NCI-H345 treated with DMSO at 0.1 percent for 48 hours (cell line): ENCODE results near the gene C19orf53.
"Not testable (repeated sequence)": the region's sequence is repeated elsewhere in the genome, so short reads cannot be mapped to it uniquely, and the experiment has no call there.

Experiments
- DNase-seq: peaks from one replicate; lab custom pipeline; 2025; ENCODE audit not compliant: unreplicated experiment; lab: John Stamatoyannopoulos, UW

The C19orf53 gene

GRCh38 chr19:13763265-13763664 is 11.0 kb upstream of the C19orf53 start:
- no peak for DNase-seq

GRCh38 chr19:13764101-13764807 is 10.0 kb upstream of the C19orf53 start, which contains the start of gene MRI1:
MRI1 (plus strand) TSS chr19:13764522; CDS start chr19:13764589, 67 bp downstream.
- peak; percentile 34 for DNase-seq

- DNase-seq, result no peak
These were observed 9.3 kb upstream of the C19orf53 start for GRCh38 chr19:13764821-13765394.

DNA sequence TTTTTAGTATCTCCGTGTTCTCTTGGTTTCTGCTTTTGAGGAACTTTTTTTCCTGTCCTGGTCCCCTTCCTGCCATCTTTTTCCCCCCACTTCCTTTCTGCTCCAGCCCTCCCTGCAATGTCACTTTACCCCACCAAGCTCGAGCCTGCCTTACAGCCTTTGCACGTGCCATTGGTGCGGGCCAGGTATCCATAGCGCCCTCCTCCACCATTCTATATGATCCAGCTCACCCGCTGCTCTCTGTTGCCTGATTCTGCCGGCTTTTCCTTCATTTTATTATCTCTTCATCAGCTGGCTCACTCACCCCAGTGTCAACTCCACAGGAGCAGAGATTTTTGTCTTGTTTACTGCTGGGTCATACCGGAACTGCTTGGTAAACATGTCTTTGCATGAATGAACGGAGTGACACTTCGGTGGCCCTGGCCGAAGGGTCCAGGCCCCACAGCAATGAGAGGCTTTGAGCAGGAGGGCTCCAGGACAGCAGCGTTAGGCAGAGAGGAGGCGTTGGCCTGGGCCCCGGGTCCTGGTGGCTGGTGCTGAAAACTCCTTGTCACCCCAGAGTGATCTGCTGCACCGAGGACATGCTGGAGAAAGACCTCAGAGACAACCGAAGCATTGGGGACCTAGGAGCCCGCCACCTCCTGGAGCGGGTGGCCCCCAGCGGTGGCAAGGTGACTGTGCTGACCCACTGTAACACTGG is 8.7 kb upstream of the C19orf53 start:
- no peak for DNase-seq

DNA sequence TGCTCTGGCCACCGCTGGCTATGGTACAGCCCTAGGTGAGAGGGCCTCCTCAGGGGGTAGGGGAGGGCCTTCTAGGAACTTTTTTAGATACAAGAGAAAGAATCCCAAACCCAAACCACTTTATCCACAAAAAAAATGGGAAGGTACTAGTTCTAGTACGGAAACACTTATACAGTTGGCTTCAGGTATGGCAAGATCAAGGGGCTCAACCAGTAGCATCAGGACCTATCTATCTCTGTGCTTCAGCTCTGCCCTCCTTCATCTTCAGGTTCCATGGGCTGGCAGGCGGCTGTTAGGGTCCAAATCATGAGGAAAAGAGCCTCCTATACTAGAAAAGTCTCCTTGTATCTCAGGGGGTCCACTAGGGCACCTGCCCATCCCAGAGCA is 8.2 kb upstream of the C19orf53 start:
- no peak for DNase-seq

GRCh38 chr19:13768510-13768909 is 5.7 kb upstream of the C19orf53 start:
- no peak for DNase-seq

GRCh38 chr19:13770013-13770635 is 4.1 kb upstream of the C19orf53 start:
- DNase-seq, result no peak

- no peak for DNase-seq
These were observed 4.1 kb downstream of the C19orf53 start for GRCh38 chr19:13778398-13778797.

DNA sequence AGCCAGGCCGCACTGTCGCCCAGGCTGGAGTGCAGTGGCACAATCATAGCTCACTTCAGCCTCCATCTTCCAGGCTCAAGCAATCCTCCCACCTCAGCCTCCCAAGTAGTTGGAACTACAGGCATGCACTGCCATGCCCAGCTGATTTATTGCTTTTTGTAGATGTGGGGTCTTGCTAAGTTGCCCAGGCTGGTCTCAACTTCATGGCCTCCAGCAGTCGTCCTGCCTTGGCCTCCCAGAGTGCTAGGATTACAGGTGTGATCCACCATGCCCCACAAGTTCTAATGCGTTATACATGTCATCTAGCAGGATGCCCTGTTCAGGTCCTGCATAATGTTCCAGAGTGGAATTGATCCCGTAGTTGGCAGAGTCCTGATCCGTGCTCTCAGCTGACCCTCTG is 4.6 kb downstream of the C19orf53 start:
- DNase-seq, result no peak

- not testable (repeated sequence) for DNase-seq
These were observed 5.5 kb downstream of the C19orf53 start for GRCh38 chr19:13779794-13780193.

DNA sequence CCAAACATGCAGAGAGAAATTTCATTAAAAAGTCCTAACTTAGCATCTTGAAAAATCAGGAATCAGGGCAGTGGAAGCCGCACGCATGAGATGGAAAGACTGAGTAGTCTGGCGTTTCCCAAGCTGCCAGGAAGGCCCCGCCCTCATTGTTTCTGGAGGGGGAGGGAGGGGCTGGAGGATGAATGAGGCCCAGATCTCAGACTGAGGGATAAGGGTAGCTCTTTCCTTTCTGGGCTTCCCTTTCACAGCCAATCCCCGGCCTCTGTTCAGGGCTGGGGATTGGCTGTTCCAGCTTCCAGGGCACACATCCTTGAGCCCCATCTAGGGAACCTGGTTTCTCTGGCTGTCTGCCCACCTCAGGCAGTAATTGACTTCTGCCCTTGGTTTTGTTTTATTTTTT is 7.3 kb downstream of the C19orf53 start:
- no peak for DNase-seq

DNA sequence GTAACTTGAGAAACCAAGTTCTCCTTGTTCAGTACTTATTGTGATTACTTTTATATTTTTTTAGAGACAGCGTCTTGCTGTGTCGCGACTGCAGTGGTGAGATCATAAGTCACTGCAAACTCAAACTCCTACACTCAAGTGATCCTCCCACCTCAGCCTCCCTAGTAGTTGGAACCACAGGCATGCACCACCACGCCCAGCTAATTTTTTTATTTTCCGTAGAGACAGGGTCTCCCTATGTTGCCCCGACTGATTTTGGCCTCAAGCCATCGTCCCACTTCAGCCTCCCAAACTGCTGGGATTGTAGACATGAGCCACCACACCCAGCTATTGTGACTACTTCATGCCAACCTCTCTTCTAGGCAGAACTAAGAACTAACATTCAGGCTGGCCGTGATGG is 8.3 kb downstream of the C19orf53 start:
- no peak for DNase-seq

DNA sequence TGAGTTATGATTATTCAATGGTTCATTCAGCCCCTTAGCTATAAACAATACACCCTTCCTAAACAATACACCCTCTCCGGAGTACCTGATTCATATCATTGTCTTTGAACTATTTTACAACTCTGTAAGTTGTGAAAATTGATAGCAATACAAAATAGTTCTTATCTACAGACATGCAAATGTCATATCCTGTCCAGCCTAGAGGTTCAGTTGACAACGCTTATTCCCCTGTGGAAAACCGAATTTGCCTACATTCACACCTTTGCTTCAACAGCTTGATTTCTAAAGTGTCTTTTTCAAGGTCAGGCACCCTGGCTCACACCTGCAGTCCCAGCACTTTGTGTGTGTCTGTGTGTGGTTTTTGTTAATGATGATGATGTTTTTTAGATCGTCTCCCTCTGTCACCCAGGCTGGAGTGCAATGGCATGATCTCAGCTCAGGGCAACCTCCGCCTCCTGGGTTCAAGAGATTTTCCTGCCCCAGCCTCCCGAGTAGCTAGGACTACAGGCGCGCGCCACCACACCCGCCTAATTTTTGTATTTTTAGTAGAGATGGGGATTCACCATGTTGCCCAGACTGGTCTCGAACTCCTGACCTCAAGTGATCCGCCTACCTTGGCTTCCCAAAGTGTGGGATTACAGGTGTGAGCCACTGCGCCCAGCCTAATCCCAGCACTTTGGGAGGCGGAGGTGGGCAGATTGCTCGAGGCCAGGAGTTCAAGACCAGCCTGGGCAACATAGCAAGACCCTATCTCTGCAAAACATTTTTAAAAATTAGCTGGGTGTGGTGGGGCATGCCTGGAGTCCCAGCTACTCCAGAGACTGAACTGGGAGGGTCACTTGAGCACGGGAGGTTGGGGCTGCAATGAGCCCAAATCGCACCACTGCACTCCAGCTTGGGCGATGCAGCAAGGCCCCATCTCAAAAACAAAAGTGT is 9.6 kb downstream of the C19orf53 start:
- DNase-seq, result no peak

GRCh38 chr19:13784731-13785452 is 10.6 kb downstream of the C19orf53 start:
- no peak for DNase-seq

GRCh38 chr19:13788991-13789390 is 14.7 kb downstream of the C19orf53 start:
- DNase-seq, result no peak

- no peak for DNase-seq
These were observed 16.1 kb downstream of the C19orf53 start for GRCh38 chr19:13790354-13790753.

DNA sequence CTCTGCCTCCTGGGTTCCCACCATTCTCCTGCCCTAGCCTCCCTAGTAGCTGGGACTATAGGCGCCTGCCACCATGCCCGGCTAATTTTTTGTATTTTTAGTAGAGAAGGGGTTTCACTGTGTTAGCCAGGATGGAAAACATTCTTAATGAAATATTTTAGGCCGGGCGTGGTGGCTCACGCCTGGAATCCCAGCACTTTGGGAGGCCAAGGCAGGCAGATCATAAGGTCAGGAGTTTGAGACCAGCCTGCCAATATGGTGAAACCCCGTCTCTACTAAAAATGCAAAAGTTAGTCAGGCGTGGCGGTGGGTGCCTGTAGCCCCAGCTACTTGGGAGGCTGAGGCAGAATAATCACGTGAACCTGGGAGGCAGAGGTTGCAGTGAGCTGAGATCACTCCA is 19.1 kb downstream of the C19orf53 start:
- DNase-seq, result not testable (repeated sequence)

DNA sequence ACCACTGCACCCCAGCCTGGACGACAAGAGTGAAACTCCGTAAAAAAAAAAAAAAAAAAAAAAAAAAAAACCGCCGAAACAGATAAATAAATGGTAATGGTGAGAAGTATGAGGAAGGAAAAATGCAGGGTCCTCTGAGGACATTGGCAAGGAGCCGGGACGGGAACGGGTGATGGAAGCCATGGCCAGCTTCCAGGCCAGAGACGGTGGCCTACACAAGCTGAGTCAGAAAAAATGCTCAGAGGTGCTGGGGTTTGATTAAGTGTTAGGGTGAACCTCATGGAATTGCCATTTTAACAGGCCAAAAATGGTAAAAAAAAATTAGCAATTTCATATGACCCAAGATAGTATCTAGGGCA is 20.1 kb downstream of the C19orf53 start:
- DNase-seq, result no peak

DNA sequence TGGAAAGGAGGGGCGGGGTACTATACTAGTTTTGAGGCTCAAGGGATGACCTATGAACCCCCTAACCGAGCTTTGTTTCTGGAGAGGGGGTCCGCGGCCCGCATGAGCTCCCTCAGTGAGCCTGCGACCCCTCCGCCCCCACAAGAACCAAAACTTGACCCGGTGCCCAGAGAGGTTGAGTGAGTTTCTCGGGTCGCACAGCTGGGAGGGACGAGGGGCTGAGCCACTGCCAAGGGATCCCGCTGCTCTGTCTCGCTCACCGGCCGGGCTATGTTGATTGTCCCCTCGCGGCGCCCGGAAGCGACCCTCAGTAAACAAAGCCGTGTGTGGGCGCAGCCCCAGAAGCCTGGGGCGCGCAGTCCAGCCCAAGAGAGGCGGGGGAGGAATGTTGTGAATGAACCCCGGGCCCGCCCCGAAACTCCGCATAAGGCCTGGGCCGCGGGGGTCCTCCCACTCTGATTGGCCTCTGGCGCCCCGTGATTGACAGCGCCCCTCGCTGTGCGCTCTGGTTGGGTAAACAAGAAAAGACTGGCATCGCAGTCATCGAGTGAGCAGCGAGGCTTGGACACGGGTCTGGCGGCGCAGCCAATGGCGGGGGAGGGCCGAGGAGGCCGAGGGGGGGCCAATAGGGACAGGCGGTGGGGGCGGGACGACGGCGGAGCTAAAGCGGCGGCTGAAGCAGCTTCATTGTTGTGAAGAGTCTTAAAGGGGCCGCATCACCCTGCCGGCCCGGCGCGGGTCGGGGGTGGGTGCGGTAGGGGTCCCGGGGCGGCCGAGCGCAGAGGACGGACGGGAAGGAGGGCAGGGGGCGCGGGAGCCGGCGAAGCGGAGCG is 20.7 kb downstream of the C19orf53 start, which contains the start of gene ZSWIM4:
TSS of gene ZSWIM4 (plus strand) at position 687 of the 833 bp plus-strand sequence. CDS start 206 bp downstream, outside the sequence.
- peak; percentile 95 for DNase-seq
